Measurements from ENCODE around the gene CNTN4.

The CNTN4 gene

GRCh38 chr3:3082234-3082924 lies 983.7 kb downstream of the CNTN4 start:
- Histone ChIP-seq H2AK5ac (ENCODE audit: low read depth, low read length) (no peak overlapping the region), H3K23ac (ENCODE audit: low read depth, low read length, poor library complexity) (no peak overlapping the region), H3K9me3 (replicated peaks in 1 of 2; ENCODE audit: control insufficient read depth in 2 of 2, insufficient read depth in 1 of 2, low read depth in 1 of 2, low read length in 2 of 2) (no peaks in the 10 kb centered on the region), H3K18ac (ENCODE audit: low read length) (no peak overlapping the region), H2BK120ac (ENCODE audit: low read depth, low read length) (no peak overlapping the region), H3K79me1 (ENCODE audit: low read depth, low read length) (no peaks in the 10 kb centered on the region), H3K14ac (ENCODE audit: low read length) (no peak overlapping the region), H2BK5ac (ENCODE audit: low read length) (no peak overlapping the region), H3K4me3 (ENCODE audit: low read length in 2 of 2) (no peak overlapping the region), H3K4me2 (ENCODE audit: insufficient read depth, low read length, poor library complexity, severe bottlenecking) (no peak overlapping the region), H3K27me3 (ENCODE audit: control insufficient read depth in 3 of 3, insufficient read depth in 3 of 3, low read depth in 1 of 3, low read length in 3 of 3) (peaks cover 0 to 8% (median 1%) of the 10 kb centered on the region in 3 experiments), H4K8ac (ENCODE audit: low read depth, low read length) (no peak overlapping the region), H2BK15ac (ENCODE audit: low read length) (no peak overlapping the region), H3K27ac (replicated peaks; ENCODE audit: low read length) (no peak overlapping the region), H3K4me1 (ENCODE audit: control insufficient read depth in 2 of 2, insufficient read depth in 1 of 2, low read depth in 1 of 2, low read length in 2 of 2) (peaks cover 6 to 12% of the 10 kb centered on the region in 2 donors), H2BK12ac (ENCODE audit: low read length) (no peak overlapping the region), H3K4ac (ENCODE audit: low read length) (no peak overlapping the region), H2AFZ (ENCODE audit: low read length) (no peak overlapping the region), H3K9ac (ENCODE audit: low read depth, low read length, poor library complexity) (no peak overlapping the region), H3K36me3 (replicated peaks in 1 of 2; ENCODE audit: control insufficient read depth in 2 of 2, insufficient read depth in 2 of 2, low read length in 2 of 2) (no peaks in the 10 kb centered on the region), H4K91ac (ENCODE audit: low read depth, low read length, poor library complexity) (no peak overlapping the region)
- WGBS, 2 donors (ENCODE audit: extremely low coverage in 2 of 2, insufficient read length in 2 of 2, insufficient replicate concordance in 1 of 2): no CpG with 5 or more reads among the region's 2 CpGs
- no peak for DNase-seq (ENCODE audit: low spot score)

GRCh38 chr3:3084890-3085289 lies 986.2 kb downstream of the CNTN4 start:
- no peak overlapping the region for H2AFZ ChIP-seq (ENCODE audit: low read length)
- no peak overlapping the region for H2BK15ac ChIP-seq (ENCODE audit: low read length)
- H3K27me3 ChIP-seq (ENCODE audit: control insufficient read depth in 3 of 3, insufficient read depth in 3 of 3, low read depth in 1 of 3, low read length in 3 of 3): peaks cover 0 to 9% (median 0%) of the 10 kb centered on the region in 3 experiments
- H4K91ac ChIP-seq (ENCODE audit: low read depth, low read length, poor library complexity): peak overlapping the region; percentile 27
- DNase-seq (ENCODE audit: low spot score): no peak
- no peak overlapping the region for H3K9ac ChIP-seq (ENCODE audit: low read depth, low read length, poor library complexity)
- H2BK5ac ChIP-seq (ENCODE audit: low read length): no peak overlapping the region
- no peak overlapping the region for H3K27ac ChIP-seq (replicated peaks; ENCODE audit: low read length)
- peaks cover 5 to 8% of the 10 kb centered on the region in 2 donors for H3K4me1 ChIP-seq (ENCODE audit: control insufficient read depth in 2 of 2, insufficient read depth in 1 of 2, low read depth in 1 of 2, low read length in 2 of 2)
- H3K4me2 ChIP-seq (ENCODE audit: insufficient read depth, low read length, poor library complexity, severe bottlenecking): no peak overlapping the region
- H3K79me1 ChIP-seq (ENCODE audit: low read depth, low read length): no peaks in the 10 kb centered on the region
- H2BK12ac ChIP-seq (ENCODE audit: low read length): no peak overlapping the region
- H2BK120ac ChIP-seq (ENCODE audit: low read depth, low read length): no peak overlapping the region
- no peaks in the 10 kb centered on the region for H3K36me3 ChIP-seq (replicated peaks in 1 of 2; ENCODE audit: control insufficient read depth in 2 of 2, insufficient read depth in 2 of 2, low read length in 2 of 2)
- no peak overlapping the region for H3K4ac ChIP-seq (ENCODE audit: low read length)
- H3K23ac ChIP-seq (ENCODE audit: low read depth, low read length, poor library complexity): peak overlapping the region; percentile 21
- H3K9me3 ChIP-seq (replicated peaks in 1 of 2; ENCODE audit: control insufficient read depth in 2 of 2, insufficient read depth in 1 of 2, low read depth in 1 of 2, low read length in 2 of 2): no peaks in the 10 kb centered on the region
- peak overlapping the region in 1 of 2 donors; percentile 63 for H3K4me3 ChIP-seq (ENCODE audit: low read length in 2 of 2)
- no peak overlapping the region for H2AK5ac ChIP-seq (ENCODE audit: low read depth, low read length)
- no peak overlapping the region for H3K18ac ChIP-seq (ENCODE audit: low read length)
- H3K14ac ChIP-seq (ENCODE audit: low read length): no peak overlapping the region
- no CpG with 5 or more reads among the region's 3 CpGs for WGBS, 2 donors (ENCODE audit: extremely low coverage in 2 of 2, insufficient read length in 2 of 2, insufficient replicate concordance in 1 of 2)
- no peak overlapping the region for H4K8ac ChIP-seq (ENCODE audit: low read depth, low read length)

- Histone ChIP-seq H2BK120ac (ENCODE audit: low read depth, low read length) (no peak overlapping the region), H3K4me1 (ENCODE audit: control insufficient read depth in 2 of 2, insufficient read depth in 1 of 2, low read depth in 1 of 2, low read length in 2 of 2) (peaks cover 0 to 4% of the 10 kb centered on the region in 2 donors), H3K23ac (ENCODE audit: low read depth, low read length, poor library complexity) (no peak overlapping the region), H4K8ac (ENCODE audit: low read depth, low read length) (no peak overlapping the region), H3K36me3 (replicated peaks in 1 of 2; ENCODE audit: control insufficient read depth in 2 of 2, insufficient read depth in 2 of 2, low read length in 2 of 2) (no peaks in the 10 kb centered on the region), H2BK12ac (ENCODE audit: low read length) (no peak overlapping the region), H3K9me3 (replicated peaks in 1 of 2; ENCODE audit: control insufficient read depth in 2 of 2, insufficient read depth in 1 of 2, low read depth in 1 of 2, low read length in 2 of 2) (no peaks in the 10 kb centered on the region), H2BK5ac (ENCODE audit: low read length) (no peak overlapping the region), H3K4ac (ENCODE audit: low read length) (no peak overlapping the region), H2BK15ac (ENCODE audit: low read length) (no peak overlapping the region), H3K27ac (replicated peaks; ENCODE audit: low read length) (no peak overlapping the region), H3K79me1 (ENCODE audit: low read depth, low read length) (no peaks in the 10 kb centered on the region), H3K4me3 (ENCODE audit: low read length in 2 of 2) (no peak overlapping the region), H3K14ac (ENCODE audit: low read length) (no peak overlapping the region), H3K27me3 (ENCODE audit: control insufficient read depth in 3 of 3, insufficient read depth in 3 of 3, low read depth in 1 of 3, low read length in 3 of 3) (peaks cover 0 to 7% (median 0%) of the 10 kb centered on the region in 3 experiments), H3K9ac (ENCODE audit: low read depth, low read length, poor library complexity) (no peak overlapping the region), H2AK5ac (ENCODE audit: low read depth, low read length) (no peak overlapping the region), H3K18ac (ENCODE audit: low read length) (no peak overlapping the region), H3K4me2 (ENCODE audit: insufficient read depth, low read length, poor library complexity, severe bottlenecking) (no peak overlapping the region), H4K91ac (ENCODE audit: low read depth, low read length, poor library complexity) (no peak overlapping the region), H2AFZ (ENCODE audit: low read length) (no peak overlapping the region)
- no peak for DNase-seq (ENCODE audit: low spot score)
- no CpG with 5 or more reads among the region's 6 CpGs for WGBS, 2 donors (ENCODE audit: extremely low coverage in 2 of 2, insufficient read length in 2 of 2, insufficient replicate concordance in 1 of 2)
These were observed 987.1 kb downstream of the CNTN4 start for GRCh38 chr3:3085782-3086181.

- Histone ChIP-seq H3K79me1 (ENCODE audit: low read depth, low read length) (no peaks in the 10 kb centered on the region), H2BK12ac (ENCODE audit: low read length) (no peak overlapping the region), H4K91ac (ENCODE audit: low read depth, low read length, poor library complexity) (no peak overlapping the region), H3K23ac (ENCODE audit: low read depth, low read length, poor library complexity) (no peak overlapping the region), H3K27me3 (ENCODE audit: control insufficient read depth in 3 of 3, insufficient read depth in 3 of 3, low read depth in 1 of 3, low read length in 3 of 3) (peaks cover 0 to 7% (median 0%) of the 10 kb centered on the region in 3 experiments), H3K4ac (ENCODE audit: low read length) (no peak overlapping the region), H3K9ac (ENCODE audit: low read depth, low read length, poor library complexity) (no peak overlapping the region), H2BK15ac (ENCODE audit: low read length) (no peak overlapping the region), H2BK120ac (ENCODE audit: low read depth, low read length) (no peak overlapping the region), H2BK5ac (ENCODE audit: low read length) (no peak overlapping the region), H3K4me2 (ENCODE audit: insufficient read depth, low read length, poor library complexity, severe bottlenecking) (no peak overlapping the region), H3K18ac (ENCODE audit: low read length) (no peak overlapping the region), H3K14ac (ENCODE audit: low read length) (no peak overlapping the region), H2AK5ac (ENCODE audit: low read depth, low read length) (no peak overlapping the region), H3K27ac (replicated peaks; ENCODE audit: low read length) (no peak overlapping the region), H3K36me3 (replicated peaks in 1 of 2; ENCODE audit: control insufficient read depth in 2 of 2, insufficient read depth in 2 of 2, low read length in 2 of 2) (no peaks in the 10 kb centered on the region), H3K4me3 (ENCODE audit: low read length in 2 of 2) (no peak overlapping the region), H3K4me1 (ENCODE audit: control insufficient read depth in 2 of 2, insufficient read depth in 1 of 2, low read depth in 1 of 2, low read length in 2 of 2) (peaks cover 0 to 4% of the 10 kb centered on the region in 2 donors), H2AFZ (ENCODE audit: low read length) (no peak overlapping the region), H3K9me3 (replicated peaks in 1 of 2; ENCODE audit: control insufficient read depth in 2 of 2, insufficient read depth in 1 of 2, low read depth in 1 of 2, low read length in 2 of 2) (no peaks in the 10 kb centered on the region), H4K8ac (ENCODE audit: low read depth, low read length) (no peak overlapping the region)
- no peak for DNase-seq (ENCODE audit: low spot score)
- no CpG with 5 or more reads among the region's 6 CpGs for WGBS, 2 donors (ENCODE audit: extremely low coverage in 2 of 2, insufficient read length in 2 of 2, insufficient replicate concordance in 1 of 2)
These were observed 987.6 kb downstream of the CNTN4 start for GRCh38 chr3:3086239-3086638.

Data from neuronal stem cell (in vitro differentiated cells).